ENCODE results near the gene ZNF10.

ZNF10 gene

GRCh38 chr12:133156125-133156690, 25.8 kb downstream of the ZNF10 start:
- ATAC-seq (ENCODE audit: low read depth) (no peak), DNase-seq (ENCODE audit: low spot score in 2 of 2) (no peak)
- Mint-ChIP-seq H3K4me3 (no peak overlapping the region), H3K9me3 (peaks cover 37% of the 10 kb centered on the region), H3K27me3 (no peaks in the 10 kb centered on the region), H3K36me3 (peaks cover 65% of the 10 kb centered on the region), H3K27ac (no peak overlapping the region), H3K4me1 (no peaks in the 10 kb centered on the region)

- no peaks in the 10 kb centered on the region for H3K4me1 Mint-ChIP-seq
- peaks cover 23% of the 10 kb centered on the region for H3K9me3 Mint-ChIP-seq
Observed at GRCh38 chr12:133165776-133166175, 35.3 kb downstream of the ZNF10 start.

DNA sequence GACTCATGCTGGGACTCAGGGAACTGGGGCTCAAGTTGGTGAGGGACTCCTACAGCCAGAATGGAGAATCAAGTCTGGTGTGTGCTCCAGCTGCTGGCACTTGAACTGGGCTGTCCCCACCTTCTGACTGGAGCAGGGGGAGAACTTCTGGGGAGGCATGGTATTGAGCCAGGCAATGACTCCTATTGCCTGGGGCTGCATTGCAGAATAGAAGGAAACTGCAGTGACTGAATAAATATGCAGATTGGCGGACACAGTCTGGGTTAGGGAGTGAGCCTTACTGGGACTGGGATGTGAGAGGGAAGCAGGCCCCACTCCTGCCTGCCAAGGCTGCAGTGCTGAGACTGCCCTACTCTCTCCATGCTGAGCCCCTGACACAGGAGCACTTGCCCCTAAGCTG, 42.1 kb downstream of the ZNF10 start:
- no peaks in the 10 kb centered on the region for H3K4me1 Mint-ChIP-seq
- peaks cover 18% of the 10 kb centered on the region for H3K9me3 Mint-ChIP-seq
- no peak overlapping the region for H3K27ac Mint-ChIP-seq
- ATAC-seq (ENCODE audit: low read depth) (no peak), DNase-seq (ENCODE audit: low spot score in 2 of 2) (no peak)
- H3K36me3 Mint-ChIP-seq, result peaks cover 3% of the 10 kb centered on the region
- H3K4me3 Mint-ChIP-seq, result no peak overlapping the region
- no peaks in the 10 kb centered on the region for H3K27me3 Mint-ChIP-seq

More at GRCh38 chr12:133165776-133166175, 35.3 kb downstream of the ZNF10 start:
- ATAC-seq (ENCODE audit: low read depth) (no peak), DNase-seq (ENCODE audit: low spot score in 2 of 2) (no peak)
- Mint-ChIP-seq H3K36me3 (peaks cover 3% of the 10 kb centered on the region), H3K27ac (no peak overlapping the region), H3K4me3 (no peak overlapping the region), H3K27me3 (no peaks in the 10 kb centered on the region)

DNA sequence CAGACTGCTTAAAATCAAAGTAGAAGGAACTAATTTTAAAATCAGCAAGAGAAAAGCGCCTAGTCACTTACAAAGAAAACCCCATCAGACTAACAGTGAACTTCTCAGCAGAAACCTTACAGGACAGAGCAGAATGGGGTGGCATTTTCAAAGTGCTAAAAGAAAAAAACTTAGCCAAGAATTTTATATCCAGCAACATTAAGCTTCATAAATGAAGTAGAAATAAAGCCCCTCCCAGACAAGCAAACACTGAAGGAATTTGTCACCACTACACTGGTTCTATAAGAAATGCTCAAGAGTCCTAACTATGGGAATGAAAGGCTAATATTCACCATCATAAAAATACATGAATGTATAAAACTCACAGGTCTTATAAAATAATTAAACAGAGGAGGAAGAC, 44.5 kb downstream of the ZNF10 start:
- DNase-seq (ENCODE audit: low spot score in 2 of 2), result no peak
- Mint-ChIP-seq H3K9me3 (peaks cover 19% of the 10 kb centered on the region), H3K4me1 (no peaks in the 10 kb centered on the region), H3K4me3 (no peak overlapping the region), H3K36me3 (peaks cover 9% of the 10 kb centered on the region), H3K27ac (no peak overlapping the region), H3K27me3 (no peaks in the 10 kb centered on the region)
- no peak for ATAC-seq (ENCODE audit: low read depth)

GRCh38 chr12:133180669-133181068, 50.2 kb downstream of the ZNF10 start:
- Mint-ChIP-seq H3K4me1 (peaks cover 11% of the 10 kb centered on the region), H3K4me3 (no peak overlapping the region), H3K27ac (no peak overlapping the region), H3K36me3 (peaks cover 47% of the 10 kb centered on the region), H3K27me3 (no peaks in the 10 kb centered on the region), H3K9me3 (peaks cover 30% of the 10 kb centered on the region)
- DNase-seq (ENCODE audit: low spot score in 2 of 2) (no peak), ATAC-seq (ENCODE audit: low read depth) (no peak)

- peak; percentile 95 for ATAC-seq (ENCODE audit: low read depth)
- peaks cover 11% of the 10 kb centered on the region for H3K4me1 Mint-ChIP-seq
- H3K27me3 Mint-ChIP-seq, result no peaks in the 10 kb centered on the region
- H3K27ac Mint-ChIP-seq, result peak within 1 kb of the TSS; percentile 93
- peaks cover 52% of the 10 kb centered on the region for H3K36me3 Mint-ChIP-seq
- peak; percentile 92 to 96 for DNase-seq (ENCODE audit: low spot score in 2 of 2)
- H3K4me3 Mint-ChIP-seq, result peak within 1 kb of the TSS; percentile 96
- peaks cover 27% of the 10 kb centered on the region for H3K9me3 Mint-ChIP-seq
Observed at GRCh38 chr12:133181238-133181959, 51.0 kb downstream of the ZNF10 start, which contains the start of gene ZNF268. ZNF268 (plus strand) TSS chr12:133181495; CDS start chr12:133181998, 503 bp downstream.

DNA sequence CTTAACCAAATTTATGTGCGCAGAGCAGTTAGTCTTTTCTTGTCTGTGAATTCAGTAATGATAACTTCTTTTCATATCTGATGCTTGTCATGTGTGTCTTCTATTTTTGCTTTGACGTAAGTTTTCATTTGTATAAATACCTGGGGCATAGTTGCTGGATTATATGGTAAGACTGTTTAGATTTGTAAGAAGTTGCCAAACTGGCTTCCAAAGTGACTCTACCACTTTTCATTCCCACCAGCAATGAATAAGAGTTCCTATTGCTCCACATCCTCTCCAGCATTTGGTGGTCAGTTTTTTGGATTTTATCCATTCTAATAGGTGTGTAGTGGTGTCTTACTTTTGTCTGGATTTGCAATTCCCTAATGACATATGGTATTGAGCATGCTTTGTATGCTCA, 59.7 kb downstream of the ZNF10 start:
- Mint-ChIP-seq H3K36me3 (peaks cover 94% of the 10 kb centered on the region), H3K4me1 (peaks cover 5% of the 10 kb centered on the region), H3K4me3 (no peak overlapping the region), H3K9me3 (peaks cover 31% of the 10 kb centered on the region), H3K27ac (no peak overlapping the region), H3K27me3 (no peaks in the 10 kb centered on the region)
- ATAC-seq (ENCODE audit: low read depth) (no peak), DNase-seq (ENCODE audit: low spot score in 2 of 2) (no peak)

- peaks cover 30% of the 10 kb centered on the region for H3K9me3 Mint-ChIP-seq
Observed at GRCh38 chr12:133192847-133193246, 62.4 kb downstream of the ZNF10 start.

GRCh38 chr12:133201888-133202287, 71.5 kb downstream of the ZNF10 start:
- Mint-ChIP-seq H3K9me3 (peaks cover 15% of the 10 kb centered on the region), H3K27ac (no peak overlapping the region), H3K27me3 (no peaks in the 10 kb centered on the region), H3K4me1 (no peaks in the 10 kb centered on the region), H3K4me3 (no peak overlapping the region), H3K36me3 (peaks cover 48% of the 10 kb centered on the region)
- ATAC-seq (ENCODE audit: low read depth), result no peak
- no peak for DNase-seq (ENCODE audit: low spot score in 2 of 2)

More at GRCh38 chr12:133192847-133193246, 62.4 kb downstream of the ZNF10 start:
- ATAC-seq (ENCODE audit: low read depth) (no peak), DNase-seq (ENCODE audit: low spot score in 2 of 2) (no peak)
- Mint-ChIP-seq H3K4me1 (no peaks in the 10 kb centered on the region), H3K27me3 (no peaks in the 10 kb centered on the region), H3K36me3 (peaks cover 82% of the 10 kb centered on the region), H3K4me3 (no peak overlapping the region), H3K27ac (no peak overlapping the region)

GRCh38 chr12:133202493-133203343, 72.3 kb downstream of the ZNF10 start:
- peaks cover 15% of the 10 kb centered on the region for H3K9me3 Mint-ChIP-seq
- H3K27ac Mint-ChIP-seq, result no peak overlapping the region
- ATAC-seq (ENCODE audit: low read depth), result no peak
- H3K36me3 Mint-ChIP-seq, result peaks cover 48% of the 10 kb centered on the region
- no peaks in the 10 kb centered on the region for H3K4me1 Mint-ChIP-seq
- no peak overlapping the region for H3K4me3 Mint-ChIP-seq
- H3K27me3 Mint-ChIP-seq, result no peaks in the 10 kb centered on the region
- no peak for DNase-seq (ENCODE audit: low spot score in 2 of 2)

DNA sequence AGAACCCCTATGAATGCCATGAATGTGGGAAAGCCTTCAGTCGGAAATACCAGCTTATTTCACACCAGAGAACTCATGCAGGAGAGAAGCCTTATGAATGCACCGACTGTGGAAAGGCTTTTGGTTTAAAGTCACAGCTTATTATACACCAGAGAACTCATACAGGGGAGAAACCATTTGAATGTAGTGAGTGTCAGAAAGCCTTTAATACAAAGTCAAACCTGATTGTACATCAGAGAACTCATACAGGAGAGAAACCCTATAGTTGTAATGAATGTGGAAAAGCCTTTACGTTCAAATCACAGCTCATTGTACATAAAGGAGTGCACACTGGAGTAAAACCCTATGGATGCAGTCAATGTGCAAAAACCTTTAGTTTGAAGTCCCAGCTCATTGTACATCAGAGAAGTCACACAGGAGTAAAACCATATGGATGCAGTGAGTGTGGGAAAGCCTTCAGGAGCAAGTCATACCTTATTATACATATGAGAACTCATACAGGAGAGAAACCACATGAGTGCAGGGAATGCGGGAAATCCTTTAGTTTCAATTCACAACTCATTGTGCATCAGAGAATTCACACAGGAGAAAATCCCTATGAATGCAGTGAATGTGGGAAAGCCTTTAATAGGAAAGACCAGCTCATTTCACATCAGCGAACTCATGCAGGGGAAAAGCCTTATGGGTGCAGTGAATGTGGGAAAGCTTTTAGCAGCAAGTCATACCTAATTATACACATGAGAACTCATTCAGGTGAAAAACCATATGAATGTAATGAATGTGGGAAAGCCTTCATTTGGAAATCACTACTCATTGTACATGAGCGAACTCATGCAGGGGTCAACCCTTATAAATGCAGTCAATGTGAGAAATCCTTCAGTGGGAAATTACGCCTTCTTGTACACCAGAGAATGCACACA, 73.2 kb downstream of the ZNF10 start:
- no peaks in the 10 kb centered on the region for H3K27me3 Mint-ChIP-seq
- no peak for DNase-seq (ENCODE audit: low spot score in 2 of 2)
- H3K4me1 Mint-ChIP-seq, result no peaks in the 10 kb centered on the region
- peaks cover 50% of the 10 kb centered on the region for H3K36me3 Mint-ChIP-seq
- H3K27ac Mint-ChIP-seq, result peak overlapping the region; percentile 72
- no peak overlapping the region for H3K4me3 Mint-ChIP-seq
- peaks cover 17% of the 10 kb centered on the region for H3K9me3 Mint-ChIP-seq
- no peak for ATAC-seq (ENCODE audit: low read depth)

- Mint-ChIP-seq H3K4me3 (no peak overlapping the region), H3K27me3 (no peaks in the 10 kb centered on the region), H3K9me3 (peaks cover 17% of the 10 kb centered on the region), H3K36me3 (peaks cover 47% of the 10 kb centered on the region), H3K4me1 (no peaks in the 10 kb centered on the region), H3K27ac (no peak overlapping the region)
- ATAC-seq (ENCODE audit: low read depth), result no peak
- DNase-seq (ENCODE audit: low spot score in 2 of 2), result no peak
Observed at GRCh38 chr12:133204264-133204603, 73.8 kb downstream of the ZNF10 start.

DNA sequence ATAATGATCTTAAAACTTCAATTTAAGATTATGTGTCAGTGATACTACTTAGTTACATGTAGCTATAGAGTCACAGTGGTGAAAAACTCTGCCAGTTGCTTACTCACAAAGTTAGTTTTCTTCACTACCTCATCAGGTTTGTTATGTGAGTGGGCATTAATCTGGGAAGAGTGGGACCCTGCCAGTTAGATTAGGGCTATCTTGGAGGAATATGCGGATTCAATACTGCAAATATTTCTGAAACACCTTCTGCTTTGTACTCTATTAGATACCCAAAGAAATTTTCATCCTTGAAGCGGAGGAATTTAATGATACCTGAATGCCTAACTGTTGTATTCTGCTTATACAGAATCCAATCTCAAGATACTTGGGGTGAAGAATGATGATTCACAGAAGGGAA, 76.0 kb downstream of the ZNF10 start:
- Mint-ChIP-seq H3K27me3 (no peaks in the 10 kb centered on the region), H3K27ac (no peak overlapping the region), H3K36me3 (peaks cover 29% of the 10 kb centered on the region), H3K4me3 (no peak overlapping the region), H3K9me3 (peaks cover 6% of the 10 kb centered on the region), H3K4me1 (no peaks in the 10 kb centered on the region)
- DNase-seq (ENCODE audit: low spot score in 2 of 2) (no peak), ATAC-seq (ENCODE audit: low read depth) (no peak)
